H1 (cell line): ENCODE data around the gene GRM8. TPM values are rescaled to one million over a fixed set of nuclear protein-coding genes. Genes with fewer than 3 reads are reported as not detected.

ENCODE experiments used
- CTCF ChIA-PET: fragments of 300-600 bp; sonication (Branson Sonifier 250); formaldehyde crosslinking; loops from one replicate; lab custom pipeline; 2021; ENCODE audit not compliant: partially characterized antibody; lab: Charles Lee
- POLR2A ChIA-PET: fragments of 300-600 bp; sonication (Branson Sonifier 250); formaldehyde crosslinking; loops from one replicate; lab custom pipeline; 2021; ENCODE audit warnings: inconsistent platforms; ENCODE audit not compliant: partially characterized antibody; lab: Charles Lee
- DNase-seq, 2 experiments: peaks; one replicate each; pipeline versions ENCODE4 v3.0.0 to v3.0.0-alpha.2; 2010 to 2022; ENCODE audit warnings: low spot score in 2 of 2, low read depth in 1 of 2, mixed read lengths in 1 of 2
- FAIRE-seq: peaks from 2 replicates; lab custom pipeline; 2011; peaks lifted over from hg19 to GRCh38; lab: Jason Lieb, UNC
- H2AFZ ChIP-seq: 2 replicates; pipeline ENCODE4 v1.8.1; 2012; ENCODE audit warnings: low read length, inconsistent platforms
- H2AK5ac ChIP-seq: 2 replicates; pipeline ENCODE4 v1.6.1; 2013; ENCODE audit warnings: low read depth, low read length
- H2BK120ac ChIP-seq: replicated peaks from 2 replicates; pipeline ENCODE3; 2013; ENCODE audit warnings: low read depth, low read length, inconsistent platforms
- H2BK12ac ChIP-seq: 2 replicates; pipeline ENCODE4 v1.6.1; 2013; ENCODE audit warnings: low read depth, low read length
- H2BK15ac ChIP-seq: 2 replicates; pipeline ENCODE4 v1.6.1; 2013; ENCODE audit warnings: low read length
- H2BK20ac ChIP-seq: 2 replicates; pipeline ENCODE4 v1.6.1; 2013; ENCODE audit warnings: low read length
- H2BK5ac ChIP-seq: 2 replicates; pipeline ENCODE4 v1.6.1; 2013; ENCODE audit warnings: low read depth, low read length
- H3K14ac ChIP-seq: 2 replicates; pipeline ENCODE4 v1.6.1; 2013; ENCODE audit warnings: inconsistent platforms; ENCODE audit not compliant: insufficient read length
- H3K18ac ChIP-seq: 2 replicates; pipeline ENCODE4 v1.6.1; 2013; ENCODE audit warnings: low read length; ENCODE audit errors: extremely low read depth
- H3K23ac ChIP-seq: 2 replicates; pipeline ENCODE4 v1.6.1; 2013; ENCODE audit warnings: inconsistent platforms; ENCODE audit not compliant: insufficient read length
- H3K23me2 ChIP-seq: 2 replicates; pipeline ENCODE4 v1.6.1; 2013; ENCODE audit warnings: low read depth, low read length
- H3K27ac ChIP-seq: 2 replicates; pipeline ENCODE4 v1.6.1; 2011; ENCODE audit warnings: low read depth, low read length, inconsistent platforms
- H3K27me3 ChIP-seq, 4 experiments: replicated peaks in 1 of 4; 1 replicate in 1 of 4; 2 replicates in 3 of 4; pipeline versions ENCODE4 v1.6.1 to v1.8.1; 2011 to 2013; ENCODE audit warnings: low read length in 3 of 4, mild to moderate bottlenecking in 3 of 4, inconsistent platforms in 2 of 4, mixed read lengths in 2 of 4, moderate library complexity in 1 of 4; ENCODE audit not compliant: control insufficient read depth in 3 of 4, insufficient read depth in 3 of 4; ENCODE audit errors: extremely low read depth in 1 of 4
- H3K36me3 ChIP-seq, 4 experiments: 2 replicates each; pipeline versions ENCODE4 v1.6.1 to v1.8.1; 2011 to 2013; ENCODE audit warnings: mild to moderate bottlenecking in 4 of 4, low read length in 3 of 4, moderate library complexity in 2 of 4, control low read depth in 1 of 4, inconsistent platforms in 1 of 4; ENCODE audit not compliant: insufficient read depth in 4 of 4, control insufficient read depth in 2 of 4
- H3K4ac ChIP-seq: replicated peaks from 2 replicates; pipeline ENCODE3; 2013; ENCODE audit warnings: low read length, low read depth, mixed read lengths, inconsistent platforms; ENCODE audit not compliant: insufficient read length
- H3K4me1 ChIP-seq, 4 experiments: replicated peaks in 1 of 4; 1 replicate in 1 of 4; 2 replicates in 3 of 4; pipeline versions ENCODE4 v1.6.1 to v1.8.1; 2011 to 2013; ENCODE audit warnings: low read length in 3 of 4, inconsistent platforms in 2 of 4, mixed read lengths in 1 of 4; ENCODE audit not compliant: insufficient read depth in 4 of 4, control insufficient read depth in 3 of 4
- H3K4me2 ChIP-seq, 2 experiments: 2 replicates each; pipeline versions ENCODE4 v1.6.1 to v1.8.1; 2011 to 2013; ENCODE audit warnings: low read depth in 2 of 2, low read length in 2 of 2, control low read depth in 1 of 2, inconsistent platforms in 1 of 2, mild to moderate bottlenecking in 1 of 2; ENCODE audit not compliant: insufficient read depth in 1 of 2
- H3K4me3 ChIP-seq, 4 experiments: fragments of 200-600, 300-600 bp in 1 of 4; sonication (generic), shearing (Covaris generic), sonication (Bioruptor Twin) in 1 of 4; 2 replicates each; pipeline versions ENCODE4 v1.5.1 to v1.8.1; 2011 to 2016; ENCODE audit warnings: low read length in 4 of 4, low read depth in 3 of 4, control low read depth in 2 of 4, inconsistent platforms in 2 of 4, mild to moderate bottlenecking in 2 of 4, mixed read lengths in 1 of 4, moderate library complexity in 1 of 4; ENCODE audit not compliant: insufficient read depth in 2 of 4; ENCODE audit errors: extremely low read depth in 1 of 4
- H3K56ac ChIP-seq: replicated peaks from 2 replicates; pipeline ENCODE3; 2013; ENCODE audit warnings: low read depth, mild to moderate bottlenecking, mixed read lengths, low read length, inconsistent platforms; ENCODE audit not compliant: insufficient read length
- H3K79me1 ChIP-seq: 2 replicates; pipeline ENCODE4 v1.6.1; 2013; ENCODE audit warnings: low read depth, low read length, control low read depth
- H3K79me2 ChIP-seq, 2 experiments: 2 replicates each; pipeline versions ENCODE4 v1.6.1 to v1.8.1; 2012 to 2013; ENCODE audit warnings: low read length in 2 of 2, mild to moderate bottlenecking in 2 of 2, inconsistent platforms in 1 of 2; ENCODE audit not compliant: insufficient read depth in 2 of 2, control insufficient read depth in 1 of 2
- H3K9ac ChIP-seq, 4 experiments: replicated peaks in 1 of 4; 1 replicate in 1 of 4; 2 replicates in 3 of 4; pipeline versions ENCODE4 v1.6.1 to v1.8.1; 2011 to 2013; ENCODE audit warnings: low read depth in 3 of 4, low read length in 3 of 4, control low read depth in 2 of 4, mild to moderate bottlenecking in 2 of 4, moderate library complexity in 2 of 4, inconsistent platforms in 1 of 4; ENCODE audit errors: extremely low read depth in 1 of 4
- H3K9me3 ChIP-seq, 2 experiments: 2 replicates each; pipeline versions ENCODE4 v1.6.1 to v1.8.1; 2012 to 2013; ENCODE audit warnings: mild to moderate bottlenecking in 2 of 2, moderate library complexity in 2 of 2, control low read depth in 1 of 2, inconsistent platforms in 1 of 2, low read depth in 1 of 2, low read length in 1 of 2, mixed read lengths in 1 of 2; ENCODE audit not compliant: insufficient read depth in 2 of 2
- H4K20me1 ChIP-seq, 2 experiments: replicated peaks in 1 of 2; 2 replicates each; pipeline versions ENCODE3 to v1.8.1; 2011 to 2013; ENCODE audit warnings: inconsistent platforms in 2 of 2, low read length in 2 of 2, mild to moderate bottlenecking in 1 of 2; ENCODE audit not compliant: insufficient read depth in 2 of 2, control insufficient read depth in 1 of 2
- H4K5ac ChIP-seq: 2 replicates; pipeline ENCODE4 v1.6.1; 2013; ENCODE audit warnings: low read length, low read depth, mixed read lengths, inconsistent platforms; ENCODE audit not compliant: insufficient read length
- H4K8ac ChIP-seq: 2 replicates; pipeline ENCODE4 v1.8.0; 2013; ENCODE audit warnings: mild to moderate bottlenecking, moderate library complexity, low read length, inconsistent platforms; ENCODE audit not compliant: insufficient read depth; ENCODE audit errors: extremely low read depth
- H4K91ac ChIP-seq: replicated peaks from 2 replicates; pipeline ENCODE3; 2013; ENCODE audit warnings: low read length, mixed read lengths, inconsistent platforms; ENCODE audit not compliant: insufficient read length
- EZH2 ChIP-seq: fragments of 200-600 bp; sonication (generic); IDR thresholded peaks from 2 replicates; pipeline ENCODE4 v1.7.1; 2012; ENCODE audit warnings: low read depth, mild to moderate bottlenecking, moderate library complexity, low read length, inconsistent platforms; ENCODE audit not compliant: severe bottlenecking
- HDAC6 ChIP-seq: IDR thresholded peaks from one replicate; pipeline ENCODE4 v1.7.1; 2012; ENCODE audit warnings: low read depth, mild to moderate bottlenecking, inconsistent platforms, low read length, moderate library complexity
- MAFK ChIP-seq: IDR thresholded peaks from 2 replicates; pipeline ENCODE4 v1.6.1; 2012; ENCODE audit warnings: low read depth, mild to moderate bottlenecking, improper control_type of control experiment, low read length
- POLR2A ChIP-seq, 2 experiments: IDR thresholded peaks; 1 replicate in 1 of 2; 2 replicates in 1 of 2; pipeline ENCODE4 v1.6.1; 2011; ENCODE audit warnings: low read depth in 2 of 2, low read length in 2 of 2, mild to moderate bottlenecking in 2 of 2; ENCODE audit errors: control extremely low read depth in 1 of 2
- POLR2AphosphoS5 ChIP-seq: IDR thresholded peaks from 2 replicates; pipeline ENCODE4 v1.6.1; 2011; ENCODE audit warnings: low read depth, low read length
- RNF2 ChIP-seq: fragments of 200-900, 300-1000 bp; sonication (generic); IDR thresholded peaks from 2 replicates; pipeline ENCODE4 v1.7.1; 2016; ENCODE audit warnings: borderline replicate concordance, low read depth, mild to moderate bottlenecking, antibody characterized with exemption, low read length; ENCODE audit not compliant: poor library complexity, severe bottlenecking; ENCODE audit errors: missing control alignments
- SIN3A ChIP-seq, 2 experiments: IDR thresholded peaks in 1 of 2; conservative IDR thresholded peaks in 1 of 2; 2 replicates each; pipeline ENCODE4 v1.6.1; 2011 to 2012; ENCODE audit warnings: low read length in 2 of 2, improper control_type of control experiment in 1 of 2, low read depth in 1 of 2, mild to moderate bottlenecking in 1 of 2
- SIRT6 ChIP-seq: IDR thresholded peaks from one replicate; pipeline ENCODE4 v1.7.1; 2012; ENCODE audit warnings: low read length, inconsistent platforms
- SUZ12 ChIP-seq: fragments of 200-600 bp; sonication (generic); IDR thresholded peaks from 2 replicates; pipeline ENCODE4 v1.6.1; 2012; ENCODE audit warnings: mild to moderate bottlenecking, inconsistent platforms, low read length, moderate library complexity, mixed read lengths
- TAF1 ChIP-seq: IDR thresholded peaks from 2 replicates; pipeline ENCODE4 v1.6.1; 2011; ENCODE audit warnings: mild to moderate bottlenecking, low read depth, low read length
- WGBS, 2 experiments: shearing (Covaris generic) in 1 of 2; methylation state at CpG; one replicate each; pipeline versions ENCODE4 v1.1.6 to v1.1.7; 2013 to 2015; ENCODE audit warnings: low lambda C conversion rate in 2 of 2, mixed read lengths in 2 of 2, inconsistent platforms in 1 of 2, low coverage in 1 of 2, missing lambda C conversion rate in 1 of 2; ENCODE audit not compliant: insufficient replicate concordance in 2 of 2, insufficient coverage in 1 of 2, insufficient read length in 1 of 2; ENCODE audit errors: extremely low coverage in 1 of 2, missing lambda C conversion rate in 1 of 2; 5-methylcytosine and 5-hydroxymethylcytosine counted together
- polyA plus RNA-seq, 7 experiments: library from polyadenylated mRNA; depleted of rRNA in 3 of 7; stranded (reverse) in 5 of 7; unstranded in 2 of 7; fragments of >200 nt in 5 of 7; fragments of 200-250 nt in 2 of 7; gene quantifications; 1 replicate in 5 of 7; 2 replicates in 1 of 7; 4 replicates in 1 of 7; pipeline versions ENCODE4 v1.2.1 to v1.2.3, GENCODE V29; 2011 to 2013; ENCODE audit warnings: missing spikeins in 2 of 7, mixed read lengths in 2 of 7
- total RNA-seq: library from RNA; stranded (reverse); fragmentation: NEBNext Ultra II Directional; extraction: Animal tissue kit (Norgen Biotek cat#: 25700); gene quantifications from 2 replicates; pipeline ENCODE4 v1.2.1, GENCODE V29; 2021
- TF ChIP-seq, protein P1 (sequence below): IDR thresholded peaks from 2 replicates; pipeline ENCODE4 v1.6.1; 2012; ENCODE audit warnings: low read length, inconsistent platforms

GRM8 gene
- total and polyA plus RNA-seq, 2 of the 8 experiments (the other 6 are each of a cell fraction or from before 2014, with no cell fraction given), result 2.6 to 2.8 TPM

GRCh38 chr7:126449611-126450268 lies 803.0 kb downstream of the GRM8 start:
- Histone ChIP-seq H3K18ac (no peak overlapping the region), H3K4ac (no peak overlapping the region), H3K23me2 (no peaks in the 10 kb centered on the region), H3K4me3 (no peak overlapping the region), H3K36me3 (no peaks in the 10 kb centered on the region), H2AFZ (no peak overlapping the region), H2BK20ac (no peak overlapping the region), H4K20me1 (no peaks in the 10 kb centered on the region), H3K4me2 (no peak overlapping the region), H3K79me1 (no peaks in the 10 kb centered on the region), H3K23ac (no peak overlapping the region), H3K27me3 (no peaks in the 10 kb centered on the region), H3K14ac (no peak overlapping the region), H4K91ac (no peak overlapping the region), H2BK5ac (no peak overlapping the region), H2BK15ac (no peak overlapping the region), H2BK120ac (no peak overlapping the region), H4K5ac (no peak overlapping the region), H2BK12ac (no peak overlapping the region), H3K9me3 (no peaks in the 10 kb centered on the region), H3K4me1 (no peaks in the 10 kb centered on the region), H3K56ac (no peak overlapping the region), H2AK5ac (no peak overlapping the region), H3K9ac (no peak overlapping the region), H4K8ac (no peak overlapping the region), H3K27ac (no peak overlapping the region), H3K79me2 (no peaks in the 10 kb centered on the region)
- DNase-seq, result no peak
- WGBS, 2 experiments, result 97% methylated on average over 3 of the region's 3 CpGs; no CpG with 5 or more reads in 1 of the 2 experiments
- ChIA-PET POLR2A (no interaction called here), CTCF (interaction anchor here (0.7 to 1.9 kb wide), 2 partner anchors 10 to 65 kb away, joined by 4 to 5 read pairs; no protein-coding TSS in a partner anchor)
- TF ChIP-seq SIN3A (conservative IDR thresholded peaks at IDR 0.05 in 1 of 2, IDR thresholded peaks at IDR 0.05 in 1 of 2; ENCODE audit: low read depth in 1 of 2, low read length in 2 of 2) (no peak), HDAC6 (no peak), POLR2AphosphoS5 (no peak), RNF2 (no peak), TAF1 (no peak), POLR2A (IDR thresholded peaks at IDR 0.05; ENCODE audit: control extremely low read depth in 1 of 2, low read depth in 2 of 2, low read length in 2 of 2) (no peak), EZH2 (no peak), MAFK (no peak), SIRT6 (no peak), SUZ12 (no peak)
- TF ChIP-seq, protein P1, sequence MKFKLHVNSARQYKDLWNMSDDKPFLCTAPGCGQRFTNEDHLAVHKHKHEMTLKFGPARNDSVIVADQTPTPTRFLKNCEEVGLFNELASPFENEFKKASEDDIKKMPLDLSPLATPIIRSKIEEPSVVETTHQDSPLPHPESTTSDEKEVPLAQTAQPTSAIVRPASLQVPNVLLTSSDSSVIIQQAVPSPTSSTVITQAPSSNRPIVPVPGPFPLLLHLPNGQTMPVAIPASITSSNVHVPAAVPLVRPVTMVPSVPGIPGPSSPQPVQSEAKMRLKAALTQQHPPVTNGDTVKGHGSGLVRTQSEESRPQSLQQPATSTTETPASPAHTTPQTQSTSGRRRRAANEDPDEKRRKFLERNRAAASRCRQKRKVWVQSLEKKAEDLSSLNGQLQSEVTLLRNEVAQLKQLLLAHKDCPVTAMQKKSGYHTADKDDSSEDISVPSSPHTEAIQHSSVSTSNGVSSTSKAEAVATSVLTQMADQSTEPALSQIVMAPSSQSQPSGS, result no peak
- FAIRE-seq, result no peak
